Stimulated activated CD8-positive, alpha-beta memory T cell treated with anti-CD3 and anti-CD28 coated beads, Interleukin-7, amount 100 ng/mL, for 4 hours (primary cell): Measurements from ENCODE around the gene TFDP2.
"Not testable (repeated sequence)": the region's sequence is repeated elsewhere in the genome, so short reads cannot be mapped to it uniquely, and the experiment has no call there.

Experiments
- DNase-seq, 2 donors: peaks; one replicate each; pipeline ENCODE4 v3.0.0-alpha.2; 2020; ENCODE audit warnings: low read depth in 2 of 2

The TFDP2 gene

DNA sequence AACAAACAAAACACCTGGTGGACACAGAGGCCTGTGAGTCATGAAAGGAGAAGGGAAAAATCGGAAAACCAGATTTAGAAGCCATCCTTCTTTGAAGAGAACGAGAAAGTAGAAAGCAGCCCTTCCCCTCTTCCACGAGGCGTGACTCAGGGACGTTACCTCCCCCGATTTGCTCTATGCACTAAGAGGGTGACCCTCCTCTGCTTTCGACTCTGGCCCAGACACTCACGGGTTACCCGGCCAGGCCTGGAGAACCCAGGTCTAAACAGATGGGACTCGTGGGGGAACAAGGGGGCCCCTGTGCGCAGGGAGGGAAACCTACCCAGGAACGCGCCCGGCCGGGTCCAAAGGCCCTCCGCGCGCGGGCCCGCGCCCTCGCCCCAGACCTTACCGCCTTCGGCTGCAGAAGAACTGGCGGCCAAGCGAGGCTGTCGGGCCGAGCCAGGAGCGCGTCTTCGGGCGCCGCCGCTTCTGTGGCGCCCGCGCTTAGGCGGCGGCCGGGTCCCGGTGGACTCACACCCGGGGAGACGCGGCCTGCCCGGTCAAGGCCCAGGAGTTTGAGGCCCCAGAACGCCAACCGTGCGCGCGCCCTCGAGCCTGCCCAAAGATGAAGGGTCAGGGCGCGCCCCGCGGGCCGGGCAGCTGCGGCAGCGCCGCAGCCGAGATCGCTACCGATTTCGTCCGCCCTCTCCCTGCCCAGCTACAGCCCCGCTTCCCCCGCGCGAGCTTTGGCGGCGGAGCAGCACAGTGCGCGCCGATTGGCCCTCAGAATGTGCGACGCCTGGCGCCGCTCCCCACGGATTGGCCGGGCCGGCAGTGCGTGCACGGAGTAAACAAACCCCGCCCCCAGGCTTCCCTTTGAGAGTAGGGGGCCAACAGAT lies at the start of gene TFDP2:
Gene TFDP2 (minus strand): TSS at position 753 of the 881 bp plus-strand sequence. CDS start 47,795 bp downstream, outside the sequence.
- peak; percentile 49 to 75 for DNase-seq

GRCh38 chr3:142188846-142189245 lies 39.5 kb upstream of the TFDP2 start:
- no peak for DNase-seq

GRCh38 chr3:142180761-142181362 lies 31.5 kb upstream of the TFDP2 start:
- DNase-seq, result peak in 1 of 2 donors; percentile 20

GRCh38 chr3:142175478-142175877 lies 26.1 kb upstream of the TFDP2 start:
- DNase-seq, result no peak

- no peak for DNase-seq
Measured at GRCh38 chr3:142174559-142174958, 25.2 kb upstream of the TFDP2 start.

DNA sequence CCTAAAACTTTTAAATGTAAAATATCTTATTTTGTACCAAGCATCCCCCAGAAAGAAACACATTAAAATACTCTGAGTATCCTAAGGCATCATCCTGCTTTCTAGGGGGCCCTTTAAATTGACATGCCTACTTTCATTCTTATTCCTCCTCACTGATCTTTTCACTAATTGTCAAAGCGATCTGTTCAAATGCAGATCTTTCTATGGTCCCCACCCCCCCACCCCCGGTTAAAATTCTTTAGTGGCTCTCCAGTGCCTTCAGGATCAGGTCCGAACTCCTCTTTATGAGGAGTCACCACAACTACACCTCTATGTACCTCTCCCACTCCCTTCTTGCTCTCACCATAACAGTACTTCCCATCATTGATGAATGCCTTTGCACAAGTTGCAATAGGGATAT lies 19.2 kb upstream of the TFDP2 start:
- DNase-seq, result no peak

DNA sequence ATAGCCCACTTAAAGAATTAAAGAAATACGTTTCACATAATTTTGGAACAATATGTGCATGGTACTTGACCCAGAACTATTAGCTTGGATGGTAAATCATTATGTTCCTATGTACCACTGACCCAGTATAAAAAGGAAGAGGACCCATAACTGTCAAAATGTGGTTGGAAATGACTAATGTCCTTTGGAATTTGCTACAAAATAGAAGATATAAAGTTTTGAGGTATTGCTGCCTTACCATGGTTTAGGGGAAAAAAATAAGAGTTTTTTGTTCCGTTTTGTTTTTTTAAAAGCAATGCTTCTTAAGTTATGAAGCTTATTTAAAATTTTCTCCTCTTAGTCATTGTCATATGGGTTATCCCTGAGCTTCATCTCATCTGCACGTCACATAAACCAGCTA lies 15.8 kb upstream of the TFDP2 start:
- DNase-seq, result no peak

- DNase-seq, result no peak
Measured at GRCh38 chr3:142159083-142159740, 9.9 kb upstream of the TFDP2 start.

DNA sequence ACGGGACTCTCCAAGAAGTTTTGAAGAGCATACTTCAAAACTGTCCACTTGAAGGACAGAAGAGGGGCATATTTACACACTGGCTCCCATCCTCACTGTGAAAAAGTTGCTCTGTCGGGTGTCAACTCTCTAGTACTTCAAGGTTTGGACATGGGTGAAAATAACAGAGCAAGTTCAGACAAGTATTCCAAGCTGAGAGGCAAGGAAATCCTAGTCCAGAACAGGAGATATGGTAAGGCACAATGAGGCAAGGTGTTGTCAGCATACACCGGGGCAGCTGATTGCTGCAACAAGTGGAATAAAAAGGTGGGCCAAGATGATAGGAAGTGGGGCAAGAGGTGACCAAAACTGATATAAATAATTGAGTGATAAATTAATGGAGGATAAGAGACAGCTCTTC lies 4.8 kb upstream of the TFDP2 start:
- no peak for DNase-seq

- no peak for DNase-seq
Measured at GRCh38 chr3:142152384-142152783, 3.0 kb upstream of the TFDP2 start.

DNA sequence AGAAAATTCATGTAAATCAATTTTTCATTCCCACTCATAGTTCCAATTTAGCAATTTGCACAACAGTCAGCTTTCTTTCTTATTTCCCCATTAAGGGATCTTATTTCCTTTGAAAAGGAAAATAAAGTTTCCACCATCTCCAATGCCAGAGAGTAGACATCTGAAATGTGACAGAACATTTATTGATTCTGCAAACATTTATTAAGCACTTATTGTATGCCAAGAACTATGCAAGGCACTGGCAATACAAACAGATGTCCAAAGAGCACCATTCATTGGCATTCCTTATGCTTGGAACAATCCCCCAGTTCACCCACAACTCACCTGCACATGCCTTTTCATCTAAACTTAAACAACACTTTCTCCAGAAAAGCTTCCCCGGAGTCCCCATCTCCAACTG lies 2.5 kb upstream of the TFDP2 start:
- DNase-seq, result no peak

GRCh38 chr3:142151240-142151639 lies 1.9 kb upstream of the TFDP2 start:
- DNase-seq, result no peak

DNA sequence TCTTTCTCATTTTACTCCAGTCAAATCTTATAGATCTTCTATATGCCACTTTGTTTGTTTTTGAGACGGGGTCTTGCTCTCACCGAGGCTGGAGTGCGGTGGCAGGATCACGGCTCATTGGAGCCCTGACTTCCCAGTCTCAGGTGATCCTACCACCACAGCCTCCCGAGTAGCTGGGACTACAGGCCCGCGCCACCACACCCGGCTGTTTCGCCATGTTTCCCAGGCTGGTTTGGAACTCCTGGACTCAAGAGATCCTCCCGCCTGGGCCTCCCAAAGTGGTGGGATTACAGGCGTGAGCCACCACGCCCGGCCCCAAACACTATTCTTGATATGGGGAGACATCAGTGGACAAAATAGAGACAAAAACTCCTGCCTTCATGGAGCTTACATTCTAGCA lies 927 bp upstream of the TFDP2 start:
- DNase-seq, result no peak

- no peak for DNase-seq
Measured at GRCh38 chr3:142149673-142149992, 289 bp upstream of the TFDP2 start.

DNA sequence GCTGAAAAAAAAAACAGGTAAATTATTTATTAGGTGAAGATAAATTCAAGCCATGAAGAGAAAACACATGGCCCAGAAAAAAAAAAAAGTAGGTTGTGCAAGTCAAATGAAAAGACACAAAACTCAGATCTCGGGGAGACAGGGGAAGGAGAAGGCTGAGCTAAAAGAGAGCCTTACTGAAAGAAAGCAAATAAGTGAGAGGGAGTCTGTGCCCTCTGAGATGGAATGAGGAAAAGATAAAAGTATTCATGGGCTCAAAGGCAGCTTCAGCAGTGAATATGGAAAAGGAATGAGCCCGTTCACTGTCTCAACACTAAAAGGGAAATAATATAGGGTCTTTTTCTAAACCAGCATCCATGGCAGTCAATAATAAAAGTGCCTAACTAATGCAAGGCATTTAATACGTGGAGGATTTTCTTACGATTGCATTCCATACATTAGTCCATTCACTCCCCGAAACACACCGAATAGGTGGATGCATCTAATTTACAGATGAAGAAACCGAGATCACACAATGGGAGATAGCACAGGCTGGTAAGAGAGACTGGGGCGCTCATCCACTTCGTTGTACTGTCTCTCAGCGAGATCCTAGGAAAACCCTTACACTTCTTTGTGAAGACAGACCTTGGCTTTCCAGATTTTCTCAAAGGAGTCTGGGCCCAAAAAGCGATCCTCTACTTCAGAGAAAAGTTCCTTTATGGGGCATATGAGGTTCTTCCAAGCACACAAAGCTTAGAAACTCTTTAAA lies 1.1 kb downstream of the TFDP2 start:
- DNase-seq, result no peak

- DNase-seq, result not testable (repeated sequence)
Measured at GRCh38 chr3:142144587-142144986, 4.8 kb downstream of the TFDP2 start.

DNA sequence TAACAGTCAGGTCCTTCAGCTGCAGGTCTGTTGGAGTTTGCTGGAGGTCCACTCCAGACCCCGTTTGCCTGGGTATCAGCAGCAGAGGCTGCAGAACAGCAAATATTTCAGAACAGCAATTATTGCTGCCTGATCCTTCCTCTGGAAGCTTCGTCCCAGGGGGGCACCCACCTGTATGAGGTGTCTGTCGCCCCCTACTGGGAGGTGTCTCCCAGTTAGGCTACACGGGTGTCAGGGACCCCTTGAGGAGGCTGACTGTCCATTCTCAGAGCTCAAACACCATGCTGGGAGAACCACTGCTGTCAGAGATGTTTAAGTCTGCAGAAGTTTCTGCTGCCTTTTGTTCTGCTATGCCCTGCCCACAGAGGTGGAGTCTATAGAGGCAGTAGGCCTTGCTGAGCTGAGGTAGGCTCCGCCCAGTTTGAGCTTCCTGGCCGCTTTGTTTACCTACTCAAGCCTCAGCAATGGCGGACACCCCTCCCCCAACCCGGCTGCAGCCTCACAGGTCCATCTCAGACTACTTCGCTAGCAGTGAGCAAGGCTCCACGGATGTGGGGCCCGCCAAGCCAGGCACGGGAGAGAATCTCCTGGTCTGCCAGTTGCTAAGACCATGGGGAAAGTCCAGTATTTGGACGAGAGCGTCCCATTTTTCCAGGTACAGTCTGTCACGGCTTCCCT lies 8.6 kb downstream of the TFDP2 start:
- DNase-seq, result not testable (repeated sequence)

GRCh38 chr3:142137089-142137488 lies 12.3 kb downstream of the TFDP2 start:
- DNase-seq, result not testable (repeated sequence)

DNA sequence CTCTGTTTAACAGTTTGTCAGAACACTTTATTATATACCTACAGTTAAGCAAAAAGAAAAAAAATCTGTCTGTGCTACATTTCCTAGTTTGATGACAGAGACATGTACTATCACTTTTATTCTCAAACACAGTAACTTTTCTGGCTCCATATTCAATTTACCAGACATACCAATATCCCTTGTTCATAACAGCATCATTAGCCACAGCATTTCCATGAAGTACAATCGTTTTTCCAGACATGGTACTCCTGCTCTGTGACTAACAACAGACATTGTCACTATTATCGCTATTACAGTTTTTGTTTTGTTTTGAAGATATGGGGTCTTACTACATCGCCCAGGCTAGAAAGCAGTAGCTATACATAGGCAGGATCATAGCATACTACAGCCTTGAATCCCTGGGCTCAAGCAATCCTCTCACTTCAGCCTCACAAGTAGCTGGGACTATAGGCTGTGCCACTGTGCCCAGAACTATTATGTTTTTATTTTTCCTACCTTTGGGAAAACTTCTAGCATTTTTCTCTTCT lies 14.5 kb downstream of the TFDP2 start:
- no peak for DNase-seq

- DNase-seq, result no peak
Measured at GRCh38 chr3:142129516-142130171, 19.7 kb downstream of the TFDP2 start.
